Neuronal stem cell (in vitro differentiated cells): ENCODE results near the gene RTL10.

ENCODE experiments used
- DNase-seq: peaks from one replicate; pipeline ENCODE4 v3.0.0-alpha.2; 2013; ENCODE audit warnings: low spot score
- H2AFZ ChIP-seq: one replicate; pipeline ENCODE4 v1.6.1; 2013; ENCODE audit warnings: mild to moderate bottlenecking, low read length, inconsistent platforms
- H2AK5ac ChIP-seq: 2 replicates; pipeline ENCODE4 v1.6.1; 2013; ENCODE audit warnings: low read depth, mild to moderate bottlenecking, inconsistent platforms, low read length, moderate library complexity, mixed read lengths
- H2BK120ac ChIP-seq: 2 replicates; pipeline ENCODE4 v1.6.1; 2013; ENCODE audit warnings: low read depth, mild to moderate bottlenecking, inconsistent platforms, low read length, moderate library complexity, mixed read lengths
- H2BK12ac ChIP-seq: one replicate; pipeline ENCODE4 v1.6.1; 2013; ENCODE audit warnings: low read length, inconsistent platforms
- H2BK15ac ChIP-seq: 2 replicates; pipeline ENCODE4 v1.6.1; 2013; ENCODE audit warnings: mild to moderate bottlenecking, low read length, inconsistent platforms, mixed read lengths
- H2BK5ac ChIP-seq: one replicate; pipeline ENCODE4 v1.6.1; 2013; ENCODE audit warnings: inconsistent platforms, mild to moderate bottlenecking, low read length, moderate library complexity
- H3K14ac ChIP-seq: one replicate; pipeline ENCODE4 v1.6.1; 2013; ENCODE audit warnings: low read length, inconsistent platforms
- H3K18ac ChIP-seq: 2 replicates; pipeline ENCODE4 v1.6.1; 2013; ENCODE audit warnings: low read length, inconsistent platforms
- H3K23ac ChIP-seq: 2 replicates; pipeline ENCODE4 v1.6.1; 2013; ENCODE audit warnings: low read depth, mild to moderate bottlenecking, mixed read lengths, low read length, inconsistent platforms; ENCODE audit not compliant: poor library complexity
- H3K27ac ChIP-seq: replicated peaks from 3 replicates; pipeline ENCODE4 v1.5.1; 2013; ENCODE audit warnings: low read length, inconsistent platforms
- H3K27me3 ChIP-seq, 3 experiments: 2 replicates each; pipeline ENCODE4 v1.6.1; 2013; ENCODE audit warnings: low read length in 3 of 3, mild to moderate bottlenecking in 2 of 3, inconsistent platforms in 1 of 3, low read depth in 1 of 3, mixed read lengths in 1 of 3, moderate library complexity in 1 of 3; ENCODE audit not compliant: control insufficient read depth in 3 of 3, insufficient read depth in 3 of 3
- H3K36me3 ChIP-seq, 2 donors: replicated peaks in 1 of 2; 2 replicates each; pipeline ENCODE4 v1.6.1; 2013; ENCODE audit warnings: low read length in 2 of 2; ENCODE audit not compliant: control insufficient read depth in 2 of 2, insufficient read depth in 2 of 2
- H3K4ac ChIP-seq: 2 replicates; pipeline ENCODE4 v1.6.1; 2013; ENCODE audit warnings: inconsistent platforms, mild to moderate bottlenecking, low read length, moderate library complexity
- H3K4me1 ChIP-seq, 2 donors: 1 replicate in 1 of 2; 2 replicates in 1 of 2; pipeline ENCODE4 v1.6.1; 2013; ENCODE audit warnings: low read length in 2 of 2, low read depth in 1 of 2; ENCODE audit not compliant: control insufficient read depth in 2 of 2, insufficient read depth in 1 of 2
- H3K4me2 ChIP-seq: one replicate; pipeline ENCODE4 v1.6.1; 2013; ENCODE audit warnings: mild to moderate bottlenecking, low read length, inconsistent platforms; ENCODE audit not compliant: insufficient read depth, poor library complexity, severe bottlenecking
- H3K4me3 ChIP-seq, 2 donors: 2 replicates each; pipeline ENCODE4 v1.5.1; 2013; ENCODE audit warnings: low read length in 2 of 2, mild to moderate bottlenecking in 2 of 2, inconsistent platforms in 1 of 2, moderate library complexity in 1 of 2
- H3K79me1 ChIP-seq: one replicate; pipeline ENCODE4 v1.6.1; 2013; ENCODE audit warnings: low read depth, mild to moderate bottlenecking, inconsistent platforms, low read length, moderate library complexity
- H3K9ac ChIP-seq: one replicate; pipeline ENCODE4 v1.6.1; 2013; ENCODE audit warnings: mild to moderate bottlenecking, low read depth, low read length, inconsistent platforms; ENCODE audit not compliant: poor library complexity
- H3K9me3 ChIP-seq, 2 donors: replicated peaks in 1 of 2; 2 replicates each; pipeline versions ENCODE3 to v1.6.1; 2013; ENCODE audit warnings: low read length in 2 of 2, mild to moderate bottlenecking in 2 of 2, inconsistent platforms in 1 of 2, low read depth in 1 of 2, mixed read lengths in 1 of 2, moderate library complexity in 1 of 2; ENCODE audit not compliant: control insufficient read depth in 2 of 2, insufficient read depth in 1 of 2
- H4K8ac ChIP-seq: one replicate; pipeline ENCODE4 v1.6.1; 2013; ENCODE audit warnings: low read depth, mild to moderate bottlenecking, inconsistent platforms, low read length, moderate library complexity
- H4K91ac ChIP-seq: one replicate; pipeline ENCODE4 v1.6.1; 2013; ENCODE audit warnings: low read length, low read depth, mild to moderate bottlenecking, inconsistent platforms; ENCODE audit not compliant: poor library complexity
- WGBS, 2 donors: extraction: QIAGEN DNeasy Blood & Tissue Kit; methylation state at CpG; one replicate each; pipeline ENCODE4 v1.1.7; 2013; ENCODE audit warnings: missing lambda C conversion rate in 2 of 2, mixed read lengths in 1 of 2; ENCODE audit not compliant: insufficient read length in 2 of 2, insufficient replicate concordance in 1 of 2; ENCODE audit errors: extremely low coverage in 2 of 2; 5-methylcytosine and 5-hydroxymethylcytosine counted together

Gene RTL10

DNA sequence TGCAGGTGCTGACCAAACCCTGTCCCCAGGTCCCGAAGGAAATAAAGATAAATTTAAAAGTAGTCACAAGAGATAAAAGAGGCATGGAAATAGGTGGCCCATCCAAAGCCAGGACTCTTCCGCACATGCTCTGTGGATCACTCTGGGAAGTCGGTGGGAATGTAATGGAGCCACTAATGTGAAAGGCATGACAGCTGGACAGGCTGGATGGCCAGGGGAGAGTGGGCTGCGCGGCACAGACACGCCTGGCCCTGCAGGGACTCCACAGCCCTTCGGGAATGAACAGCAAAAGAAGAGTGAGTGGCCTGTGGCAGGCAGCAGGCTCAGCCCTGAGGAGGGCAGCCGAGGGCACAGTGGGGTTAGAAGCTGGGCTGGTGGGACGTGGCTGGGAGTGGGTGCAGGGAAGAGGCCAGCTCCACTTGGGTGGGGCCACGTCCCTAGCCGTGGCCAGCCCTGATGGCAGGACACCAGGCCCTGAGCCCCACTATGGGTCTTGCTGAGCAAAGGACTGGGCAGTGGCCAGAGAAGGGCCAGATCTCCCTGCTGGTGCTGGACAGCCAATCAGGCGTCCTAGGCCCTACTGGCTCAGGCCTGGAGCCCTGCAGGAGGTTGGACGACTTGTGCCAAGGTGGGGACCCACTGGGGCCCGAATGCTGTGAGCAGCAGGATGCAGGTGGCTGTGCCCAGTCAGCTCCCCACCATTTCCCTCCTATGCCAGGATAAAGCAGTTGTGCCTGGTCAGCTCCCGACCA, 31.3 kb upstream of the RTL10 start:
- Histone ChIP-seq H3K9ac (peak overlapping the region; percentile 39), H3K18ac (peak overlapping the region; percentile 89), H3K27ac (no peak overlapping the region), H3K14ac (peak overlapping the region; percentile 57), H2BK120ac (no peak overlapping the region), H3K36me3 (no peaks in the 10 kb centered on the region), H2BK15ac (peak overlapping the region; percentile 94), H2AFZ (no peak overlapping the region), H3K23ac (peak overlapping the region; percentile 69), H3K4ac (no peak overlapping the region), H2BK12ac (peak overlapping the region; percentile 91), H3K4me1 (peaks cover 13 to 25% of the 10 kb centered on the region in 2 donors), H3K79me1 (no peaks in the 10 kb centered on the region), H4K8ac (no peak overlapping the region), H4K91ac (peak overlapping the region; percentile 9), H3K4me3 (no peak overlapping the region), H3K4me2 (no peak overlapping the region), H2BK5ac (peak overlapping the region; percentile 93), H3K27me3 (peaks cover 0 to 3% (median 0%) of the 10 kb centered on the region in 3 experiments), H3K9me3 (no peaks in the 10 kb centered on the region), H2AK5ac (peak overlapping the region; percentile 98)
- no CpG with 5 or more reads among the region's 15 CpGs for WGBS, 2 donors
- no peak for DNase-seq

GRCh38 chr22:19884954-19885751, 30.5 kb upstream of the RTL10 start:
- peak overlapping the region; percentile 71 for H2BK5ac ChIP-seq
- H2AFZ ChIP-seq = no peak overlapping the region
- DNase-seq = no peak

DNA sequence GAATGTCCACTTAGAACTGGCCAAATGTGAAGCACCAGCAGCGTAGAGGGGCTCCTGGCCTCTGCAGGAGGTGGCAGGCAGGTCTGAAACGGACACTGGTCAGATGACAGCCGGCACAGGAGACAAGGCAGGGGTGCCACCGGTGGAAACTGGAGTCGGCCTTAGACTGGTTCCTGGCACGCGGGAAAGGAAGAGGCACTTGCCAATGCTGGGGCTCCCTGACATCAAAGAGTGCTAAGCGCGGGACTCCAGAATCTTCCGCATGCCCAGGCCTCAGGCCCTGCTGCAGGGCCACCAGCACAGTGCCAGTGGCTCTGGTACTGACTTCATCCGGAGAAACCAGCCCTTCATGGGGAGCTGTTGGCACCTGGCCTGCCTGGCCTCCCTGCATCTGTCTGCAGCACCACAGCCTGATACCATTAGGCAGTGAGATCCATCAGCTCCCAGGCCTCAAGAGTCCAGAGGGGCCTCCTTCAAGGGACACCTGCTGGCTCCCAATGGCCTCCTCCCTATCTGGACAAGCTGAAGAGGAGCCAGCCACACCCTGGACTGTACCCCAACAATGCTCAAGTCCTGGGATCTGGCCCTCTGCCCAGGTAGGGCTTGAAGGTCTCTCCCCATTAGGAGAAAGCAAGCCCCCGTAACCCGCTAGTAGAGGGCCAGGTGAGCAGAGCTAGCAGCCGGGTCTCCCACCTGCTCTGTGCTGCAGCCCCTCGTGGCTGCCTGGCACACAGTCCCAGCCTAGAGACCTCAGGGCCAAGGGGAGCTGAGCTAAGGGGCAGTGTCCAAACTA, 29.7 kb upstream of the RTL10 start:
- Histone ChIP-seq H2AK5ac (peak overlapping the region; percentile 98), H3K14ac (peak overlapping the region; percentile 23), H3K27me3 (peaks cover 0 to 3% (median 0%) of the 10 kb centered on the region in 3 experiments), H3K4me1 (peaks cover 25 to 32% of the 10 kb centered on the region in 2 donors), H3K9ac (peak overlapping the region; percentile 46), H3K4ac (peak overlapping the region; percentile 77), H2AFZ (no peak overlapping the region), H4K91ac (peak overlapping the region; percentile 25), H3K23ac (peak overlapping the region; percentile 74), H2BK15ac (peak overlapping the region; percentile 95), H3K4me3 (no peak overlapping the region), H4K8ac (no peak overlapping the region), H3K9me3 (no peaks in the 10 kb centered on the region), H3K18ac (peak overlapping the region; percentile 90), H2BK5ac (peak overlapping the region; percentile 71), H3K36me3 (no peaks in the 10 kb centered on the region), H3K27ac (no peak overlapping the region), H3K79me1 (peaks cover 3% of the 10 kb centered on the region), H3K4me2 (no peak overlapping the region), H2BK120ac (peak overlapping the region; percentile 87), H2BK12ac (peak overlapping the region; percentile 95)
- no peak for DNase-seq
- no CpG with 5 or more reads among the region's 15 CpGs for WGBS, 2 donors

More at GRCh38 chr22:19884954-19885751, 30.5 kb upstream of the RTL10 start:
- WGBS, 2 donors = no CpG with 5 or more reads among the region's 26 CpGs
- H3K18ac ChIP-seq = peak overlapping the region; percentile 20
- no peaks in the 10 kb centered on the region for H3K36me3 ChIP-seq
- H2BK120ac ChIP-seq = peak overlapping the region; percentile 87
- H3K23ac ChIP-seq = peak overlapping the region; percentile 60
- peaks cover 0 to 3% (median 0%) of the 10 kb centered on the region in 3 experiments for H3K27me3 ChIP-seq
- H3K14ac ChIP-seq = no peak overlapping the region
- H3K4me3 ChIP-seq = no peak overlapping the region
- no peak overlapping the region for H4K8ac ChIP-seq
- no peak overlapping the region for H3K4ac ChIP-seq
- H3K27ac ChIP-seq = no peak overlapping the region
- H3K4me1 ChIP-seq = peaks cover 21 to 27% of the 10 kb centered on the region in 2 donors
- H2BK12ac ChIP-seq = peak overlapping the region; percentile 95
- no peak overlapping the region for H3K9ac ChIP-seq
- H2AK5ac ChIP-seq = peak overlapping the region; percentile 98
- H3K9me3 ChIP-seq = no peaks in the 10 kb centered on the region
- peak overlapping the region; percentile 95 for H2BK15ac ChIP-seq
- H3K4me2 ChIP-seq = no peak overlapping the region
- no peaks in the 10 kb centered on the region for H3K79me1 ChIP-seq
- H4K91ac ChIP-seq = peak overlapping the region; percentile 46
